ENCODE data around the gene CELF4.

CELF4 gene

GRCh38 chr18:37430357-37431076, 135.1 kb downstream of the CELF4 start:
- no peaks in the 10 kb centered on the region for H3K27me3 ChIP-seq (replicated peaks)
- H3K4me3 ChIP-seq (ENCODE audit: low read depth, low read length), result no peak overlapping the region
- no peaks in the 10 kb centered on the region for H3K36me3 ChIP-seq (replicated peaks)
- DNase-seq, result no peak
- no peak overlapping the region for H3K27ac ChIP-seq
- TF ChIP-seq CTCF (IDR thresholded peaks at IDR 0.05; ENCODE audit: low read depth, low read length, missing control alignments), result no peak
- in situ Hi-C loops (cut with HindIII; ENCODE audit: low pct_ligation_motif_present, low sequenced_read_pairs), result no loop called here

- DNase-seq, result no peak
- in situ Hi-C loops (cut with HindIII; ENCODE audit: low pct_ligation_motif_present, low sequenced_read_pairs), result no loop called here
Measured at GRCh38 chr18:37429791-37430190, 135.8 kb downstream of the CELF4 start.

GRCh38 chr18:37428288-37428974, 137.2 kb downstream of the CELF4 start:
- H3K27me3 ChIP-seq (replicated peaks), result no peaks in the 10 kb centered on the region
- in situ Hi-C loops (cut with HindIII; ENCODE audit: low pct_ligation_motif_present, low sequenced_read_pairs), result no loop called here
- H3K36me3 ChIP-seq (replicated peaks), result no peaks in the 10 kb centered on the region
- no peak for DNase-seq
- no peak overlapping the region for H3K27ac ChIP-seq
- TF ChIP-seq CTCF (IDR thresholded peaks at IDR 0.05; ENCODE audit: low read depth, low read length, missing control alignments), result no peak
- H3K4me3 ChIP-seq (ENCODE audit: low read depth, low read length), result no peak overlapping the region

More at GRCh38 chr18:37429791-37430190, 135.8 kb downstream of the CELF4 start:
- Histone ChIP-seq H3K4me3 (ENCODE audit: low read depth, low read length) (no peak overlapping the region), H3K36me3 (replicated peaks) (no peaks in the 10 kb centered on the region), H3K27me3 (replicated peaks) (no peaks in the 10 kb centered on the region), H3K27ac (no peak overlapping the region)
- no peak for TF ChIP-seq CTCF (IDR thresholded peaks at IDR 0.05; ENCODE audit: low read depth, low read length, missing control alignments)

GRCh38 chr18:37426586-37426985, 139.0 kb downstream of the CELF4 start:
- H3K36me3 ChIP-seq (replicated peaks), result no peaks in the 10 kb centered on the region
- no peak overlapping the region for H3K27ac ChIP-seq
- in situ Hi-C loops (cut with HindIII; ENCODE audit: low pct_ligation_motif_present, low sequenced_read_pairs), result no loop called here
- no peak for DNase-seq
- TF ChIP-seq CTCF (IDR thresholded peaks at IDR 0.05; ENCODE audit: low read depth, low read length, missing control alignments), result no peak
- H3K27me3 ChIP-seq (replicated peaks), result no peaks in the 10 kb centered on the region
- H3K4me3 ChIP-seq (ENCODE audit: low read depth, low read length), result no peak overlapping the region

GRCh38 chr18:37425222-37425621, 140.4 kb downstream of the CELF4 start:
- no peak for DNase-seq
- Histone ChIP-seq H3K27ac (no peak overlapping the region), H3K27me3 (replicated peaks) (no peaks in the 10 kb centered on the region), H3K36me3 (replicated peaks) (no peaks in the 10 kb centered on the region), H3K4me3 (ENCODE audit: low read depth, low read length) (no peak overlapping the region)
- in situ Hi-C loops (cut with HindIII; ENCODE audit: low pct_ligation_motif_present, low sequenced_read_pairs), result no loop called here
- TF ChIP-seq CTCF (IDR thresholded peaks at IDR 0.05; ENCODE audit: low read depth, low read length, missing control alignments), result no peak
